Dedifferentiated amniotic fluid mesenchymal stem cell (primary cell): ENCODE measurements around the gene LDB3.
A peak's percentile ranks its signal among the peaks of the same experiment; 100 is the strongest.
"Not testable (repeated sequence)": the region's sequence is repeated elsewhere in the genome, so short reads cannot be mapped to it uniquely, and the experiment has no call there.

Experiments used
- DNase-seq: peaks from one replicate; pipeline ENCODE4 v3.0.0-alpha.2; 2016; ENCODE audit errors: extremely low spot score

Gene LDB3

GRCh38 chr10:86668297-86669165, at the start of gene LDB3:
TSS of gene LDB3 (plus strand) at chr10:86668511. CDS start at chr10:86668692, 181 bp downstream.
- peak; percentile 54 for DNase-seq

- no peak for DNase-seq
Measured at GRCh38 chr10:86628311-86628710, 40.0 kb upstream of the LDB3 start.

GRCh38 chr10:86630079-86630478, 38.2 kb upstream of the LDB3 start:
- peak; percentile 52 for DNase-seq

GRCh38 chr10:86632009-86632800, 36.1 kb upstream of the LDB3 start:
- DNase-seq: no peak

GRCh38 chr10:86632951-86633350, 35.4 kb upstream of the LDB3 start:
- no peak for DNase-seq

GRCh38 chr10:86635402-86635801, 32.9 kb upstream of the LDB3 start:
- DNase-seq: peak; percentile 93

- DNase-seq: no peak
Measured at GRCh38 chr10:86636311-86636710, 32.0 kb upstream of the LDB3 start.

- no peak for DNase-seq
Measured at GRCh38 chr10:86642021-86642420, 26.3 kb upstream of the LDB3 start.

- no peak for DNase-seq
Measured at GRCh38 chr10:86642499-86642898, 25.8 kb upstream of the LDB3 start.

GRCh38 chr10:86644152-86644793, 24.0 kb upstream of the LDB3 start:
- peak; percentile 48 for DNase-seq

GRCh38 chr10:86644794-86645445, 23.4 kb upstream of the LDB3 start:
- no peak for DNase-seq

GRCh38 chr10:86645621-86646165, 22.6 kb upstream of the LDB3 start:
- DNase-seq: not testable (repeated sequence)

GRCh38 chr10:86646532-86646931, 21.8 kb upstream of the LDB3 start:
- DNase-seq: no peak

GRCh38 chr10:86646933-86647332, 21.4 kb upstream of the LDB3 start:
- DNase-seq: no peak

- no peak for DNase-seq
Measured at GRCh38 chr10:86647773-86648703, 20.3 kb upstream of the LDB3 start.

- DNase-seq: peak; percentile 95
Measured at GRCh38 chr10:86648704-86649427, 19.4 kb upstream of the LDB3 start.

GRCh38 chr10:86649471-86650150, 18.7 kb upstream of the LDB3 start:
- DNase-seq: no peak

GRCh38 chr10:86650151-86650550, 18.2 kb upstream of the LDB3 start:
- no peak for DNase-seq

- no peak for DNase-seq
Measured at GRCh38 chr10:86651021-86651471, 17.3 kb upstream of the LDB3 start.
